D721Med (cell line): ENCODE data around the gene TTLL8.

Source experiments
- DNase-seq: peaks from one replicate; pipeline ENCODE4 v3.0.0; 2011; ENCODE audit warnings: low spot score; ENCODE audit not compliant: insufficient read length
- FAIRE-seq: peaks from 2 replicates; lab custom pipeline; 2011; peaks lifted over from hg19 to GRCh38; lab: Jason Lieb, UNC
- CTCF ChIP-seq: IDR thresholded peaks from 2 replicates; pipeline ENCODE4 v1.5.1; 2012; ENCODE audit warnings: mild to moderate bottlenecking, control low read depth; ENCODE audit not compliant: insufficient read depth; ENCODE audit errors: missing control alignments

Gene TTLL8

GRCh38 chr22:50082961-50083461, 24.9 kb upstream of the TTLL8 start:
- FAIRE-seq (no peak), DNase-seq (no peak)
- TF ChIP-seq CTCF = no peak

- DNase-seq = no peak
- TF ChIP-seq CTCF = no peak
- FAIRE-seq = no peak
Observed at GRCh38 chr22:50082197-50082715, 24.2 kb upstream of the TTLL8 start.

GRCh38 chr22:50081426-50082196, 23.5 kb upstream of the TTLL8 start:
- TF ChIP-seq CTCF = no peak
- DNase-seq (no peak), FAIRE-seq (no peak)

GRCh38 chr22:50080077-50080465, 22.0 kb upstream of the TTLL8 start:
- no peak for TF ChIP-seq CTCF
- FAIRE-seq (no peak), DNase-seq (no peak)

GRCh38 chr22:50078761-50079160, 20.7 kb upstream of the TTLL8 start:
- DNase-seq (no peak), FAIRE-seq (no peak)
- no peak for TF ChIP-seq CTCF

GRCh38 chr22:50078246-50078645, 20.1 kb upstream of the TTLL8 start:
- FAIRE-seq (no peak), DNase-seq (no peak)
- no peak for TF ChIP-seq CTCF
